ENCODE measurements around the gene PLEKHA7.

GRCh38 chr11:16777613-16777975 is 236.6 kb downstream of the PLEKHA7 start:
- TF ChIP-seq POU6F1 (CRISPR knock-in tag; IDR thresholded peaks at IDR 0.05; ENCODE audit: borderline replicate concordance, low read depth) (no peak), RARB (CRISPR knock-in tag; IDR thresholded peaks at IDR 0.05) (no peak), PATZ1 (CRISPR knock-in tag; IDR thresholded peaks at IDR 0.05; ENCODE audit: borderline replicate concordance) (no peak), ZNF565 (CRISPR knock-in tag; conservative IDR thresholded peaks at IDR 0.05; ENCODE audit: low read depth) (no peak), ZFP30 (CRISPR knock-in tag; IDR thresholded peaks at IDR 0.05) (no peak), OSR1 (CRISPR knock-in tag; IDR thresholded peaks at IDR 0.05) (no peak)

Measured in SK-N-SH treated with all-trans-retinoic acid at 6 μM for 48 hours (cell line).